ENCODE data around the gene UQCRHL. TPM values are rescaled to one million over a fixed set of nuclear protein-coding genes. Genes with fewer than 3 reads are reported as not detected.
"Not testable (repeated sequence)": the region's sequence is repeated elsewhere in the genome, so short reads cannot be mapped to it uniquely, and the experiment has no call there.

Gene UQCRHL
- 1.8 and 1.9 TPM in 2 replicates for total RNA-seq

GRCh38 chr1:15807549-15807948 lies at the start of gene UQCRHL:
UQCRHL (minus strand) TSS chr1:15807649; CDS start chr1:15807649, 0 bp downstream.
- H3K27me3 ChIP-seq (ENCODE audit: control insufficient read depth, insufficient read depth, low read length); DNase-seq (ENCODE audit: low read depth); H3K4me3 ChIP-seq (ENCODE audit: low read depth, low read length); H3K36me3 ChIP-seq (ENCODE audit: control insufficient read depth, insufficient read depth, low read length): not testable (repeated sequence)

DNA sequence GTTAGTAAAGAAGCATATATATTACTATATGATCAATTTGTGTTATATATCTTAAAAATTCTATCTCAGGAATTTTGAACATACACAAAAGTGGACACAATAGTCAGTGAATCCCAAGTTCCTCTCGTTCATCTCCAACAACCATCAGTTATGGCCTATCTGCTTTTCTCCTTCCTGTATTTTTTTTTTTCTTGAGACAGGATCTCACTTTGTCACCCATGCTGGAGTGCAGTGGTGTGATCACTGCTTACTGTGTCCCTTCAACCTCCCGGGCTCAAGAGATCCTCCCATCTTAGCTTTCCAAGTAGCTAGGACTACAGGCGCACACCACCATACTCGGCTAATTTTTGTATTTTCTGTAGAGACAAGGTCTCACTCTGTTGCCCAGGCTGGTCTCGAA lies 49.4 kb upstream of the UQCRHL start:
- H3K27me3 ChIP-seq (ENCODE audit: control insufficient read depth, insufficient read depth, low read length), result no peaks in the 10 kb centered on the region
- no peaks in the 10 kb centered on the region for H3K36me3 ChIP-seq (ENCODE audit: control insufficient read depth, insufficient read depth, low read length)
- DNase-seq (ENCODE audit: low read depth), result no peak
- H3K4me3 ChIP-seq (ENCODE audit: low read depth, low read length), result no peak overlapping the region
- TF ChIP-seq, protein P1, sequence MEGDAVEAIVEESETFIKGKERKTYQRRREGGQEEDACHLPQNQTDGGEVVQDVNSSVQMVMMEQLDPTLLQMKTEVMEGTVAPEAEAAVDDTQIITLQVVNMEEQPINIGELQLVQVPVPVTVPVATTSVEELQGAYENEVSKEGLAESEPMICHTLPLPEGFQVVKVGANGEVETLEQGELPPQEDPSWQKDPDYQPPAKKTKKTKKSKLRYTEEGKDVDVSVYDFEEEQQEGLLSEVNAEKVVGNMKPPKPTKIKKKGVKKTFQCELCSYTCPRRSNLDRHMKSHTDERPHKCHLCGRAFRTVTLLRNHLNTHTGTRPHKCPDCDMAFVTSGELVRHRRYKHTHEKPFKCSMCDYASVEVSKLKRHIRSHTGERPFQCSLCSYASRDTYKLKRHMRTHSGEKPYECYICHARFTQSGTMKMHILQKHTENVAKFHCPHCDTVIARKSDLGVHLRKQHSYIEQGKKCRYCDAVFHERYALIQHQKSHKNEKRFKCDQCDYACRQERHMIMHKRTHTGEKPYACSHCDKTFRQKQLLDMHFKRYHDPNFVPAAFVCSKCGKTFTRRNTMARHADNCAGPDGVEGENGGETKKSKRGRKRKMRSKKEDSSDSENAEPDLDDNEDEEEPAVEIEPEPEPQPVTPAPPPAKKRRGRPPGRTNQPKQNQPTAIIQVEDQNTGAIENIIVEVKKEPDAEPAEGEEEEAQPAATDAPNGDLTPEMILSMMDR (IDR thresholded peaks at IDR 0.05; ENCODE audit: insufficient read depth, low read length, poor library complexity, severe bottlenecking), result no peak

DNA sequence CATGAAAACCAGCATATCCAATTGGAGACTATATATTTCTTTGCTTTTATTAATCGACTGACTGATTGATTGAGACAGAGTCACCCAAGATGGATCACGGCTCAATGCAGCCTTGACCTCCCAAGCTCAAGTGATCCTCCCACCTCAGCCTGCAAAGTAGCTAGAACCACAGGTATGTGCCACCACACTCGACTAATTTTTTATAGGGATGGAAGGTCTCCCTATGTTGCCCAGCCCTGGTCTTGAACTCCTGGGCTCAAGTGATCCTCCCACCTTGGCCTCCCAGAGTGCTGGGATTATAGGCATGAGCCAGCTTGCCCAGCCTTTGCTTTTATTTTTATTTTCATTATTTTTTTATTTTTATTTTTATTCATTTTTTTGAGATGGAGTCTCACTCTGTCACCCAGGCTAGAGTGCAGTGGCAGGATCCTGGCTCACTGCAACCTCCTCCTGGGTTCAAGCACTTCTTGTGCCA lies 45.4 kb upstream of the UQCRHL start:
- Histone ChIP-seq H3K4me3 (ENCODE audit: low read depth, low read length) (no peak overlapping the region), H3K27me3 (ENCODE audit: control insufficient read depth, insufficient read depth, low read length) (no peaks in the 10 kb centered on the region), H3K36me3 (ENCODE audit: control insufficient read depth, insufficient read depth, low read length) (no peaks in the 10 kb centered on the region)
- TF ChIP-seq, protein P1 (IDR thresholded peaks at IDR 0.05; ENCODE audit: insufficient read depth, low read length, poor library complexity, severe bottlenecking), result no peak
- DNase-seq (ENCODE audit: low read depth), result no peak

- TF ChIP-seq, protein P1 (IDR thresholded peaks at IDR 0.05; ENCODE audit: insufficient read depth, low read length, poor library complexity, severe bottlenecking), result no peak
- Histone ChIP-seq H3K27me3 (ENCODE audit: control insufficient read depth, insufficient read depth, low read length) (no peaks in the 10 kb centered on the region), H3K4me3 (ENCODE audit: low read depth, low read length) (no peak overlapping the region), H3K36me3 (ENCODE audit: control insufficient read depth, insufficient read depth, low read length) (no peaks in the 10 kb centered on the region)
- no peak for DNase-seq (ENCODE audit: low read depth)
Measured at GRCh38 chr1:15852036-15852827, 44.8 kb upstream of the UQCRHL start.

GRCh38 chr1:15851210-15852035 lies 44.0 kb upstream of the UQCRHL start:
- Histone ChIP-seq H3K27me3 (ENCODE audit: control insufficient read depth, insufficient read depth, low read length) (no peaks in the 10 kb centered on the region), H3K4me3 (ENCODE audit: low read depth, low read length) (no peak overlapping the region), H3K36me3 (ENCODE audit: control insufficient read depth, insufficient read depth, low read length) (no peaks in the 10 kb centered on the region)
- DNase-seq (ENCODE audit: low read depth), result no peak
- TF ChIP-seq, protein P1 (IDR thresholded peaks at IDR 0.05; ENCODE audit: insufficient read depth, low read length, poor library complexity, severe bottlenecking), result no peak

GRCh38 chr1:15850471-15851001 lies 43.1 kb upstream of the UQCRHL start:
- TF ChIP-seq, protein P1 (IDR thresholded peaks at IDR 0.05; ENCODE audit: insufficient read depth, low read length, poor library complexity, severe bottlenecking), result no peak
- Histone ChIP-seq H3K4me3 (ENCODE audit: low read depth, low read length) (peak overlapping the region; percentile 5), H3K36me3 (ENCODE audit: control insufficient read depth, insufficient read depth, low read length) (no peaks in the 10 kb centered on the region), H3K27me3 (ENCODE audit: control insufficient read depth, insufficient read depth, low read length) (no peaks in the 10 kb centered on the region)
- no peak for DNase-seq (ENCODE audit: low read depth)
